Mesothelial cell of epicardium (in vitro differentiated cells): Measurements from ENCODE around the gene FIG4. TPM values are rescaled to one million over a fixed set of nuclear protein-coding genes. Genes with fewer than 3 reads are reported as not detected.

Source experiments
- DNase-seq, 2 experiments: peaks; one replicate each; pipeline ENCODE4 v3.0.0; 2021; ENCODE audit warnings: low spot score in 2 of 2; ENCODE audit not compliant: unreplicated experiment in 2 of 2
- H3K27ac Mint-ChIP-seq: 2 replicates; pipeline ENCODE4 v1.8.0; 2021; ENCODE audit warnings: mixed read lengths
- H3K27me3 Mint-ChIP-seq: 2 replicates; pipeline ENCODE4 v1.8.0; 2021; ENCODE audit warnings: low read depth, mixed read lengths
- H3K36me3 Mint-ChIP-seq: 2 replicates; pipeline ENCODE4 v1.8.0; 2021; ENCODE audit warnings: mixed read lengths
- H3K4me1 Mint-ChIP-seq: 2 replicates; pipeline ENCODE4 v1.8.0; 2021; ENCODE audit warnings: mixed read lengths
- H3K4me3 Mint-ChIP-seq: 2 replicates; pipeline ENCODE4 v1.8.0; 2021; ENCODE audit warnings: mild to moderate bottlenecking, moderate library complexity, mixed read lengths
- H3K9me3 Mint-ChIP-seq: 2 replicates; pipeline ENCODE4 v1.8.0; 2021; ENCODE audit warnings: mixed read lengths
- CTCF ChIP-seq: fragments of 200-600 bp; sonication (generic); IDR thresholded peaks from one replicate; pipeline ENCODE4 v1.5.0; 2021; ENCODE audit warnings: antibody characterized with exemption; ENCODE audit not compliant: unreplicated experiment
- total RNA-seq: library from RNA; stranded (reverse); gene quantifications from 3 replicates; pipeline ENCODE4 v1.2.1, GENCODE V29; 2021

FIG4 gene
- total RNA-seq, 1 donor from 2014 or later, result 28.3 TPM

GRCh38 chr6:109714611-109715010 is 23.5 kb downstream of the FIG4 start:
- peaks cover 27% of the 10 kb centered on the region for H3K9me3 Mint-ChIP-seq
- no peak for TF ChIP-seq CTCF
- no peaks in the 10 kb centered on the region for H3K27me3 Mint-ChIP-seq
- H3K36me3 Mint-ChIP-seq, result peaks cover 30% of the 10 kb centered on the region
- H3K4me1 Mint-ChIP-seq, result peaks cover 12% of the 10 kb centered on the region
- no peak overlapping the region for H3K27ac Mint-ChIP-seq
- DNase-seq, result no peak
- no peak overlapping the region for H3K4me3 Mint-ChIP-seq

GRCh38 chr6:109715616-109716015 is 24.5 kb downstream of the FIG4 start:
- no peak overlapping the region for H3K4me3 Mint-ChIP-seq
- peaks cover 17% of the 10 kb centered on the region for H3K9me3 Mint-ChIP-seq
- H3K36me3 Mint-ChIP-seq, result peaks cover 20% of the 10 kb centered on the region
- H3K27me3 Mint-ChIP-seq, result no peaks in the 10 kb centered on the region
- peaks cover 12% of the 10 kb centered on the region for H3K4me1 Mint-ChIP-seq
- no peak for TF ChIP-seq CTCF
- H3K27ac Mint-ChIP-seq, result no peak overlapping the region
- no peak for DNase-seq

- Mint-ChIP-seq H3K27ac (no peak overlapping the region), H3K36me3 (peaks cover 8% of the 10 kb centered on the region), H3K4me1 (peaks cover 15% of the 10 kb centered on the region), H3K9me3 (no peaks in the 10 kb centered on the region), H3K27me3 (no peaks in the 10 kb centered on the region), H3K4me3 (no peak overlapping the region)
- no peak for DNase-seq
- TF ChIP-seq CTCF, result no peak
These were observed 26.9 kb downstream of the FIG4 start for GRCh38 chr6:109717971-109718370.

GRCh38 chr6:109718991-109719390 is 27.9 kb downstream of the FIG4 start:
- peaks cover 11% of the 10 kb centered on the region for H3K4me1 Mint-ChIP-seq
- H3K4me3 Mint-ChIP-seq, result no peak overlapping the region
- H3K27ac Mint-ChIP-seq, result no peak overlapping the region
- no peaks in the 10 kb centered on the region for H3K27me3 Mint-ChIP-seq
- peaks cover 15% of the 10 kb centered on the region for H3K36me3 Mint-ChIP-seq
- DNase-seq, result no peak
- H3K9me3 Mint-ChIP-seq, result no peaks in the 10 kb centered on the region
- TF ChIP-seq CTCF, result no peak

GRCh38 chr6:109720311-109720710 is 29.2 kb downstream of the FIG4 start:
- Mint-ChIP-seq H3K36me3 (peaks cover 24% of the 10 kb centered on the region), H3K9me3 (peaks cover 8% of the 10 kb centered on the region)

More at GRCh38 chr6:109720311-109720710, 29.2 kb downstream of the FIG4 start:
- no peak for DNase-seq
- no peaks in the 10 kb centered on the region for H3K27me3 Mint-ChIP-seq
- peaks cover 10% of the 10 kb centered on the region for H3K4me1 Mint-ChIP-seq
- no peak for TF ChIP-seq CTCF
- no peak overlapping the region for H3K27ac Mint-ChIP-seq
- H3K4me3 Mint-ChIP-seq, result no peak overlapping the region
